ENCODE measurements around the gene PPP1R3D. TPM values are rescaled to one million over a fixed set of nuclear protein-coding genes. Genes with fewer than 3 reads are reported as not detected.

Gene PPP1R3D
- total and polyA plus RNA-seq, 2 of the 13 experiments (the other 11 are each of a cell fraction or from before 2014, with no cell fraction given) = 1.2 to 3.7 TPM

DNA sequence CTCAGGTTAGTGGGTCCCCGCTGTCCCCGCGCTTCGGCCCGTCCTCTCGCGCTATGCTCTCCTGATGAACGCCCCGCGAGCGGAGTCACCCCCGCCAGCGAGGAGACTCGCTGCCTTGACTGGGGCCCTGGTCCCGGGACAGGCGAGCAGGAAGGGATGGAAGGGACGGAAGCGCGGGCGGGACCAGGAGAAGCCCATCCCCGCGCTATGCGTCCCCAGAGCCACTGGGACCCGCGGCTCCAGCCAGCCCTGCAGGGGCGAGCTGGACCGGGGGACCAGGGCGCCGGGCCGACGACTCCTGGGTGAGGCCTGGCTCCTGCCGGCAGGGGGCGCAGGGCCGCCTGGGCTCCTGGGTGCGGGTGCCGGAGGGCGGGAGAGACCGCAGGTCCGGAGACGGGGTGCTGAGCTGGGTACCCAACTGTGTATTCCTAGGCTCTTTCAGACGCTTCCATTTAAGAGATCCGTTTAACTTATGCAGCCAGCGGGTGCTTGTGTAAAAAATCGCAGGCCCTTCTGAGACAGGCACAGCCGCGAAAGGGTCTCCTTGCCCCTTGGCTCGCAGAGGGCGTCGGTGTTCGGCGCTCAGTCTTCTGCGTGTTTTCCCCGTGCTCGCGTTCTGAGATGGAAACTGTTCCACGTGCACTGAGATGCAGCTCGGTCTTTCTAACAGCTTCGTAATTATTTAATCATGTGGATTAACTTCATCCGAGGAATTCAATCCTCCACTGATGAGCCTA is 6.1 kb downstream of the PPP1R3D start (continued):
- TF ChIP-seq, protein P1, sequence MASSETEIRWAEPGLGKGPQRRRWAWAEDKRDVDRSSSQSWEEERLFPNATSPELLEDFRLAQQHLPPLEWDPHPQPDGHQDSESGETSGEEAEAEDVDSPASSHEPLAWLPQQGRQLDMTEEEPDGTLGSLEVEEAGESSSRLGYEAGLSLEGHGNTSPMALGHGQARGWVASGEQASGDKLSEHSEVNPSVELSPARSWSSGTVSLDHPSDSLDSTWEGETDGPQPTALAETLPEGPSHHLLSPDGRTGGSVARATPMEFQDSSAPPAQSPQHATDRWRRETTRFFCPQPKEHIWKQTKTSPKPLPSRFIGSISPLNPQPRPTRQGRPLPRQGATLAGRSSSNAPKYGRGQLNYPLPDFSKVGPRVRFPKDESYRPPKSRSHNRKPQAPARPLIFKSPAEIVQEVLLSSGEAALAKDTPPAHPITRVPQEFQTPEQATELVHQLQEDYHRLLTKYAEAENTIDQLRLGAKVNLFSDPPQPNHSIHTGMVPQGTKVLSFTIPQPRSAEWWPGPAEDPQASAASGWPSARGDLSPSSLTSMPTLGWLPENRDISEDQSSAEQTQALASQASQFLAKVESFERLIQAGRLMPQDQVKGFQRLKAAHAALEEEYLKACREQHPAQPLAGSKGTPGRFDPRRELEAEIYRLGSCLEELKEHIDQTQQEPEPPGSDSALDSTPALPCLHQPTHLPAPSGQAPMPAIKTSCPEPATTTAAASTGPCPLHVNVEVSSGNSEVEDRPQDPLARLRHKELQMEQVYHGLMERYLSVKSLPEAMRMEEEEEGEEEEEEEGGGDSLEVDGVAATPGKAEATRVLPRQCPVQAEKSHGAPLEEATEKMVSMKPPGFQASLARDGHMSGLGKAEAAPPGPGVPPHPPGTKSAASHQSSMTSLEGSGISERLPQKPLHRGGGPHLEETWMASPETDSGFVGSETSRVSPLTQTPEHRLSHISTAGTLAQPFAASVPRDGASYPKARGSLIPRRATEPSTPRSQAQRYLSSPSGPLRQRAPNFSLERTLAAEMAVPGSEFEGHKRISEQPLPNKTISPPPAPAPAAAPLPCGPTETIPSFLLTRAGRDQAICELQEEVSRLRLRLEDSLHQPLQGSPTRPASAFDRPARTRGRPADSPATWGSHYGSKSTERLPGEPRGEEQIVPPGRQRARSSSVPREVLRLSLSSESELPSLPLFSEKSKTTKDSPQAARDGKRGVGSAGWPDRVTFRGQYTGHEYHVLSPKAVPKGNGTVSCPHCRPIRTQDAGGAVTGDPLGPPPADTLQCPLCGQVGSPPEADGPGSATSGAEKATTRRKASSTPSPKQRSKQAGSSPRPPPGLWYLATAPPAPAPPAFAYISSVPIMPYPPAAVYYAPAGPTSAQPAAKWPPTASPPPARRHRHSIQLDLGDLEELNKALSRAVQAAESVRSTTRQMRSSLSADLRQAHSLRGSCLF (CRISPR knock-in tag; IDR thresholded peaks at IDR 0.05; ENCODE audit: borderline replicate concordance) = no peak
- TF ChIP-seq, protein P2, sequence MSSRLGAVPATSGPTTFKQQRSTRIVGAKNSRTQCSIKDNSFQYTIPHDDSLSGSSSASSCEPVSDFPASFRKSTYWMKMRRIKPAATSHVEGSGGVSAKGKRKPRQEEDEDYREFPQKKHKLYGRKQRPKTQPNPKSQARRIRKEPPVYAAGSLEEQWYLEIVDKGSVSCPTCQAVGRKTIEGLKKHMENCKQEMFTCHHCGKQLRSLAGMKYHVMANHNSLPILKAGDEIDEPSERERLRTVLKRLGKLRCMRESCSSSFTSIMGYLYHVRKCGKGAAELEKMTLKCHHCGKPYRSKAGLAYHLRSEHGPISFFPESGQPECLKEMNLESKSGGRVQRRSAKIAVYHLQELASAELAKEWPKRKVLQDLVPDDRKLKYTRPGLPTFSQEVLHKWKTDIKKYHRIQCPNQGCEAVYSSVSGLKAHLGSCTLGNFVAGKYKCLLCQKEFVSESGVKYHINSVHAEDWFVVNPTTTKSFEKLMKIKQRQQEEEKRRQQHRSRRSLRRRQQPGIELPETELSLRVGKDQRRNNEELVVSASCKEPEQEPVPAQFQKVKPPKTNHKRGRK (CRISPR knock-in tag; IDR thresholded peaks at IDR 0.05) = no peak
- no peak for TF ChIP-seq ZNF547 (CRISPR knock-in tag; IDR thresholded peaks at IDR 0.05)
- peak; percentile 58; the same call in 1 of the 2 replicates for TF ChIP-seq NRL (CRISPR knock-in tag; IDR thresholded peaks at IDR 0.05; ENCODE audit: borderline replicate concordance)
- TF ChIP-seq ZNF367 (CRISPR knock-in tag; IDR thresholded peaks at IDR 0.05; ENCODE audit: borderline replicate concordance) = no peak
- no peak for TF ChIP-seq HOXD1 (CRISPR knock-in tag; IDR thresholded peaks at IDR 0.05)
- TF ChIP-seq PCBP2 (optimal IDR thresholded peaks at IDR 0.05; ENCODE audit: low read depth, low read length, poor library complexity, severe bottlenecking) = no peak
- TF ChIP-seq ISL2 (CRISPR knock-in tag; IDR thresholded peaks at IDR 0.05) = 0 out of 2 replicates have a peak, but pooled peaks have one; percentile 22
- no peak; the same call in 1 of the 2 replicates for TF ChIP-seq DR1 (CRISPR knock-in tag; IDR thresholded peaks at IDR 0.05)
- TF ChIP-seq PITX1 (CRISPR knock-in tag; IDR thresholded peaks at IDR 0.05) = no peak
- TF ChIP-seq, protein P3, sequence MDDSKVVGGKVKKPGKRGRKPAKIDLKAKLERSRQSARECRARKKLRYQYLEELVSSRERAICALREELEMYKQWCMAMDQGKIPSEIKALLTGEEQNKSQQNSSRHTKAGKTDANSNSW (CRISPR knock-in tag; IDR thresholded peaks at IDR 0.05; ENCODE audit: borderline replicate concordance) = no peak
- TF ChIP-seq, protein P4, sequence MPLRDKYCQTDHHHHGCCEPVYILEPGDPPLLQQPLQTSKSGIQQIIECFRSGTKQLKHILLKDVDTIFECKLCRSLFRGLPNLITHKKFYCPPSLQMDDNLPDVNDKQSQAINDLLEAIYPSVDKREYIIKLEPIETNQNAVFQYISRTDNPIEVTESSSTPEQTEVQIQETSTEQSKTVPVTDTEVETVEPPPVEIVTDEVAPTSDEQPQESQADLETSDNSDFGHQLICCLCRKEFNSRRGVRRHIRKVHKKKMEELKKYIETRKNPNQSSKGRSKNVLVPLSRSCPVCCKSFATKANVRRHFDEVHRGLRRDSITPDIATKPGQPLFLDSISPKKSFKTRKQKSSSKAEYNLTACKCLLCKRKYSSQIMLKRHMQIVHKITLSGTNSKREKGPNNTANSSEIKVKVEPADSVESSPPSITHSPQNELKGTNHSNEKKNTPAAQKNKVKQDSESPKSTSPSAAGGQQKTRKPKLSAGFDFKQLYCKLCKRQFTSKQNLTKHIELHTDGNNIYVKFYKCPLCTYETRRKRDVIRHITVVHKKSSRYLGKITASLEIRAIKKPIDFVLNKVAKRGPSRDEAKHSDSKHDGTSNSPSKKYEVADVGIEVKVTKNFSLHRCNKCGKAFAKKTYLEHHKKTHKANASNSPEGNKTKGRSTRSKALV (CRISPR knock-in tag; IDR thresholded peaks at IDR 0.05) = peak; percentile 74; the same call in 1 of the 2 replicates
- no peak for TF ChIP-seq MAF1 (CRISPR knock-in tag; IDR thresholded peaks at IDR 0.05; ENCODE audit: borderline replicate concordance)
- no peak for TF ChIP-seq TBP (CRISPR knock-in tag; IDR thresholded peaks at IDR 0.05)
- TF ChIP-seq ZNF552 (CRISPR knock-in tag; IDR thresholded peaks at IDR 0.05; ENCODE audit: borderline replicate concordance) = 0 out of 2 replicates have a peak, but pooled peaks have one; percentile 21
- no peak for TF ChIP-seq RARA (CRISPR knock-in tag; IDR thresholded peaks at IDR 0.05)
- no peak for TF ChIP-seq ELF4 (CRISPR knock-in tag; IDR thresholded peaks at IDR 0.05; ENCODE audit: borderline replicate concordance)
- TF ChIP-seq ZNF383 (CRISPR knock-in tag; IDR thresholded peaks at IDR 0.05; ENCODE audit: borderline replicate concordance) = no peak
- no peak for TF ChIP-seq GZF1 (CRISPR knock-in tag; IDR thresholded peaks at IDR 0.05)

Data from HepG2 (cell line).